Stimulated activated CD4-positive, alpha-beta T cell treated with anti-CD3 and anti-CD28 coated beads, Interleukin-1b, Interleukin-23, amount 100 ng/mL, for 1 hour (primary cell): ENCODE measurements around the gene PFN4.
"Not testable (repeated sequence)": the region's sequence is repeated elsewhere in the genome, so short reads cannot be mapped to it uniquely, and the experiment has no call there.

ENCODE experiments used
- DNase-seq, 2 donors: peaks; one replicate each; pipeline ENCODE4 v3.0.0-alpha.2; 2020; ENCODE audit warnings: low read depth in 2 of 2

Gene PFN4

DNA sequence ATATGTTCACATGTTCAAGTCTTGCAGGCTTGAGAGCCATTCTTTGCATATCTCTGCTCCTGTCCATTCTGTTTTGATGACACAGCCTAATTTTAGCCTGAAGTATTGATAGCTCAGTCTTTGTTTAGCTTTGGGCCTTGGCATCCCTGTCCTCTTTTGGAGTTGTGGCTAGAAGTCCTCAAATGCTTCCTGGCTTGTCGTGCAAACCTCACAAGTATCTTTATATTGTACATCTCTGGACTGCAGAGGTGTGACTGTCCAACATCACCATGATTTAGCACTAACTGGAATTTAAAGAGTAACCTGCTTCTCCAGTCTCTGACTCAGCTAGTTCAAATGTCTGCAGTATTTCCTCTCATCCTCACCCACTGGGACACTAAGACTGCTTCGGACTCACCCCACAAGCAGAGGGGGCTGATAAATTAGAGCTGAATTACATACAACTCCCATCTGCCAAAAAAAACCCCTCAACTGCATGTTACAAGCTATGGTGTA is 11.7 kb downstream of the PFN4 start:
- DNase-seq: no peak

DNA sequence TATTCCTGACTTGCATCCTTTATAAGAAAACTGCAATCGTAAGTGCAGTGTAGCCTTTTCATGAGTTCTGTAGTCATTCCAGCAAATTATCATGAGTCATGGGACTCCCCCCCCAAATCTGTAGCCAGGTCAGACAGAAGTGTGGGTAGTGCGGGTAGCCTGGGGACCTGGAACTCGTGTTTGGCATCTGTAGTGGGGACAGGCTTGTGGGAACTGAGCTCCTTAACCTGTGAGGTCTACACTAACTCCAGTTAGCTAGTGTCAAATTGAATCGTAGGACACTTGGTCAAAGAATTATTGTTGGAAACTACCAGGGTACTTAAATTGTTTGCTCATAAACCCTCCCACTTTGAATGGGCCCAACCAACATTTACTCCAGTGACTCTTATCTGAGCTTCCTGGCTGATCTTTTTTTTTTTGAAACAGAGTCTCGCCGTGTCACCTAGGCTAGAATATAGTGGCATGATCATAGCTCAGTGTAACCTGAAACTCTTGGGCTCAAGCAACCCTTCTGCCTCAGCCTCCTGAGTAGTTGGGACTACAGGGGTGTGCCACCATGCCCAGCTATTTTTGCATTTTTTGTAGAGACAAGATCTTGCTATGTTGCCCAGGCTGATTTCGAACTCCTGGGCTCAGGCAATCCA is 12.4 kb downstream of the PFN4 start:
- no peak for DNase-seq

DNA sequence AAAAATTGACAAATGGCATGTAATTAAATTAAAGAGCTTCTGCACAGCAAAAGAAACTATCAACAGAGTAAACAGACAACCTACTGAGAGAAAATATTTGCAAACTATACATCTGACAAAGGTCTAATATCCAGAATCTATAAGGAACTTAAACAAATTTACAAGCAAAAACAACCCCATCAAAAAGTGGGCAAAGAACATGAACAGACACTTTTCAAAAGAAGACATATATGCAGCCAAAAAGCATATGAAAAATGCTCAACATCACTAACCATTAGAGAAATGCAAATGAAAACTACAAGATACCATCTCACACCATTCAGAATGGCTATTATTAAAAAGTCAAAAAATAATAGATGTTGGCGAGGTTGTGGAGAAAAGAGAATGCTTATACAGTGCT is 13.7 kb downstream of the PFN4 start:
- DNase-seq: not testable (repeated sequence)

DNA sequence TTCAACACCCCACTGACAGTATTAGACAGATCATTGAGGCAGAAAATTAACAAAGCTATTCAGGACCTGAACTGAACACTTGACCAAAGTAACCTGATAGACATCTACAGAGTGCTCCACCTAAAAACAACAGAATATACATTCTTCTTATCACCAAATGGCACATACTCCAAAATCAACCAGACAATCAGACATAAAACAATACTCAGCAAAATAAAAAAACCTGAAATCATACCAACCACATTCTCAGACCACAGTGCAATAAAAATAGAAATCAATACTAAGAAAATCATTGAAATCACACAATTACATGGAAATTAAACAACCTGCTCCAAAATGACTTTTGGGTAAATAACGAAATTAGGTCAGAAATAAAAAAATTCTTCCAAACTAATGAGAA is 15.8 kb downstream of the PFN4 start:
- DNase-seq: no peak

DNA sequence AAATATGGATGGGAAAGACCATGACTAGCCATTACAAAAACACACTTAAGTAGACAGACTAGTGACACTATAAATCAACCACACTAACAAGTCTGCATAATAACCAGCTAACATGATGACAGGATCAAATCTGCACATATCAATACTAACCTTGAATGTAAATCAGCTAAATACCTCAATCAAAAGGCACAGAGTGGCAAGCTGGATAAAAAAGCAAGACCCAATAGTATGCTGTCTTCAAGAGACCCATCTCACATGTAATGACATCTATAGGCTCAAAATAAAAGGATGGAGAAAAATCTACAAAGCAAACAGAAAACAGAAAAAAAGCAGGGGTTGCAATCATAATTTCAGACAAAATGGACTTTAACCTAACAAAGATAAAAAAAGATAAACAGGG is 16.3 kb downstream of the PFN4 start:
- no peak for DNase-seq

DNA sequence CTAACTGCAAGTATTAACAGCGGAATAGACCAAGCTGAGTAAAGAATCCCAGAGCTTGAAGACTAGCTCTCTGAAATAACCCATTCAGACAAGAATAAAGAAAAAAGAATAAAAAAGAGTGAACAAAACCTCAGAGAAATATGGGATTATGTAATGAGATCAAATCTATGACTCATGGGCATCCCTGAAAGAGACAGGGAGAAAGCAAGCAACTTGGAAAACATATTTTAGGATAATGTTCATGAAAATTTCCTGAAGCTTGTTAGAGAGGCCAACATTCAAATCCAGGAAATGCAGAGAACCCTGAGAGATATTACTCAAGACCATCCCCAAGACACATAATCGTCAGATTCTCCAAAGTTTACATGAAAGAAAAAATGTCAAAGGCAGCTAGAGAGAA is 17.3 kb downstream of the PFN4 start:
- DNase-seq: no peak

DNA sequence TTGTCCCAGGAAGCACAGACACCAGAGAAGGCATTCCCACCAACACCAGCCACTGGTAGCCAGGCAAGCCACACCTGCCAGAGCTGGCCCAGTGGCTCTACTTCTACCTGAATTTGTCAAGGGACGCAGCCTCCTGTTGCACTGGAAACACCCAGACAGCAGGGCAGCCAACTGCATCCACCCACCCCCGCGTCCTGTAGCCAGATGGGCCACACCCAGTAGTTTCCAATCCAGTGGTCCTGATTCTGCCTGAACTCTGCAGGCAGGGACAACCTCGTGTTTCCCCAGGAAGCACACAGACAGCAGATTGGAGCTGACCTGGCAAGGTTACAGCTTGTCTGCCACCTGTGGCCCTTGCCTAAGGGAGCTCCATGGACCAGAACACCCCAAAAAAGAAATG is 18.2 kb downstream of the PFN4 start:
- no peak for DNase-seq

DNA sequence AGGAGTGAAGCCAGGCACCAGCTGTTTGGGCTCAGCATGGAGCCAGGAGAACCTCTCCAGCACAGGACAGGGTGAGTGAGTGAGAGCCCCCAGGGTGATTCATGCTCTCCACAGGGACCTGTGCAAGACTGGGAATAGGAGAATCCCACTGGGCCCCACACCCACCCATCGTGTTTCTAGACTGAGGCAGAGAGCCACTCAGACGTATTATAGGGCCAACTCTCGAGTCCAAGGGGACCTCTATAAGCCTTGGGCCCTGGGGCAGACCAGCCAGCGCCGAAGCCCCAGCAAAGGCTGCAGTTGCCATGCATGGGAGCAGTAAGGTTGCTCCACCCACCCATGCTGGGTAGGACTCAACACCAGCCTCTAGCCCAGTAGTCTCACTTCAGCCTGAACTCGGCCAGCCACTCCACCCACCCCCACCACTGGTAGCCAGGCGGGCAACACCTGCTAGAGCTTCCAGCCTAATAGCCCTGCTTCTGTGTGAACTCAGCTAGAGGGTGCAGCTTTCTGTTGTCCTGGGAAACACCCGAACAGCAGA is 19.0 kb downstream of the PFN4 start:
- DNase-seq: no peak

DNA sequence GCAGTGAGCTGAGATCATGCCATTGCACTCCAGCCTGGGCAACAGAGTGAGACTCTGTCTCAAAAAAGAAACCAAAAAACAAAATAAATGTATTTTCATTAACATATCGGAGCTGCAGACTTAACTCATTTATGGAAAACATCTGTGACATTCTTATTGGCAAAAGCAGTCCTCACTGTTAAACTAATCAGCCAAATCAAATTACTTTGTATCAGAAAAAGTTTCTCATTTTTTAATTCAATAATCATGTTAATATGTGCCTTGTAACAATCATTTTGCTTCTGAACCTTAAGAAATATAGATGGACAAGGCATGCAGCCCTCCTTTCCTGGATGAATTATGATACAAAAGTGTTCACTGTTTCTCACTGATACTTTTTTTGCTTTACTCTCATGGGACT is 20.5 kb downstream of the PFN4 start:
- DNase-seq: no peak

DNA sequence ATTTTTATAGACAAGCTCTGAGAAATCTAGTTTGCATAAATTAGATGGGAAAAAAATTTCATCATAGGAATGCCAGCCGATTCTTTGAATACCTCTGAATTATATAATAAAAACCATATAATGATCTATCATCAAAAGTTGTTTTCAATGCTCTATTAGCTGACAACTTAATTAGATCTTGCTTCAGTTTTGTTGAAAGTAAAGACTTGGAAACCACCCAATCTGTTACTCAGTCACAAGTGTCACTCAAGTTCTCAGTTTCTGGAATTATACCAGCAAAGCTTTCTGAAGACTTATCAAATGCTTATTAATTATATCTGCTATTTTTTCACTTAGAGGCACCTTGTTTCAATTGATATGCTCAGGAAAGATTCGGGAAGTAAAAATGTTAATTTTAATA is 21.1 kb downstream of the PFN4 start:
- DNase-seq: no peak

DNA sequence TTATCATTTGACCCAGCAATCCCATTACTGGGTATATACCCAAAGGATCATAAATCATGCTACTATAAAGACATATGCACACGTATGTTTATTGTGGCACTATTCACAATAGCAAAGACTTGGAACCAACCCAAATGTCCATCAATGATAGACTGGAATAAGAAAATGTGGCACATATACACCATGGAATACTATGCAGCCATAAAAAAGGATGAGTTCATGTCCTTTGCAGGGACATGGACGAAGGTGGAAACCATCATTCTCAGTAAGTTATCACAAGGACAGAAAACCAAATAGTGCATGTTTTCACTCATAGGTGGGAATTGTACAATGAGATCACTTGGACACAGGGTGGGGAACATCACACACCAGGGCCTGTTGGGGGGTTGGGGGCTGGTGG is 22.4 kb downstream of the PFN4 start:
- not testable (repeated sequence) for DNase-seq

DNA sequence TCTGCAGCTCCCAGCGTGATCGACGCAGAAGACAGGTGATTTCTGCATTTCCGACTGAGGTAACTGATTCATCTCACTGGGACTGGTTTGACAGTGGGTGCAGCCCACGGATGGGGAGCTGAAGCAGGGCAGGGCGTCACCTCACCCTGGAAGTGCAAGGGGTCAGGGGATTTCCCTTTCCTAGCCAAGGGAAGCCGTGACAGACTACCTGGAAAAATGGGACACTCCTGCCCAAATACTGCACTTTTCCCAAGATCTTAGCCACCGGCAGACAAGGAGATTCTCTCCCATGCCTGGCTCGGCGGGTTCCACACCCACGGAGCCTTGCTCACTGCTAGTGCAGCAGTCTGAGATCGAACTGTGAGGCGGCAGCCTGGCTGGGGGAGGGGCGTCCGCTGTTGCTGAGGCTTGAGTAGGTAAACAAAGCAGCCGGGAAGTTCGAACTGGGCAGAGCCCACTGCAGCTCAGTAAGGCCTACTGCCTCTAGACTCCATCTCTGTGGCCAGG is 27.9 kb downstream of the PFN4 start:
- DNase-seq: not testable (repeated sequence)

DNA sequence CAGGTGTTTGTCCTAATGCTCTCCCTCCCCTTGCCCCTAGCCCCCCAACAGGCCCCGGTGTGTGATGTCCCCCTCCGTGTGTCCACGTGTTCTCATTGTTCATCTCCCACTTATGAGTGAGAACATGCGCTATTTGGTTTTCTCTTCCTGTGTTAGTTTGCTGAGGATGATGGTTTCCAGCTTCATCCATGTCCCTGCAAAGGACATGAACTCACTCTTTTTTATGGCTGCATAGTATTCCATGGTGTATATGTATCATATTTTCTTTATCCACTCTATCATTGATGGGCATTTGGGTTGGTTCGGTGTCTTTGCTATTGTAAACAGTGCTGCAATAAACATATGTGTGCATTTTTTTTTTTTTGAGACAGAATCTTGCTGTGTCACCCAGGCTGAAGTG is 29.9 kb downstream of the PFN4 start:
- DNase-seq: not testable (repeated sequence)

DNA sequence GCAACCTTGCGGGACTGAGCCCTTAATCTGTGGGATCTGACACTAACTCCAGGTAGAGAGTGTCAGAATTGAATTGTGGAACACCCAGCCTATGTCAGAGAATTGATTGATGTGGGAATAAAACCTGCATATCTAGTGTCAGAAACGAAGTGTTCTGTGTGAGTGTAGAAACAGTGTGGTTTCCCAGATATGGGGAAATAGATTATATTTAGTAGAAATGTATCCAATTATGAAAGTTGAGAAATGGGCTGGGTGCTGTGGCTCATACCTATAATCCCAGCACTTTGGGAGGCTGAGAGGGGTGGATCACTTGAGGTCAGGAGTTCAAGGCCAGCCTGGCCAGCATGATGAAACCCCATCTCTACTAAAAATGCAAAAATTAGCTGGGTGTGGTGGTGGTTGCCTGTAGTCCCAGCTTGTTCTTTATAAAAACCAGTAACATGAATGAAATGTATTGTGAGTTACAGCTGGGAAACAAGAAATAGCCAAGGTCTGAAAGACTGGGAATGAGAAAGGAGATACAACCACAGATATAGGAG is 34.2 kb downstream of the PFN4 start:
- no peak for DNase-seq

DNA sequence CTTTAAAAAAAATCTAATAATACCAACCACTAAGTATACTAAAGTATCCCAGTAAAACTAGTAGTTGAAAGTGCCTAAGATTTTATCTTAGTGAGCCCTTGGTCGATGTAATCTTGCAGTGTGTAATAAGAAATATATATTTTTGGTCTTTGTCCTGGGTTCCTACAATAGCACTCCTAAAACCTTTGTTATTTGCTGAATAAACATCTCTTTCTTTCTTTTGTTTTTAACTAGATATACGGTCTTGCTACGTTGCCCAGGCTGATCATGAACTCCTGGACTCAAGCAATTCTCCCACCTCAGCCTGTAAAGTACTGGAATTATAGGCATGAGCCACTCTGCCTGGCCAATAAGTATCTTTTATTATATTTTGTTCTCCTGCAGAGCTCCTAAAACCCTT is 36.1 kb downstream of the PFN4 start:
- no peak for DNase-seq

DNA sequence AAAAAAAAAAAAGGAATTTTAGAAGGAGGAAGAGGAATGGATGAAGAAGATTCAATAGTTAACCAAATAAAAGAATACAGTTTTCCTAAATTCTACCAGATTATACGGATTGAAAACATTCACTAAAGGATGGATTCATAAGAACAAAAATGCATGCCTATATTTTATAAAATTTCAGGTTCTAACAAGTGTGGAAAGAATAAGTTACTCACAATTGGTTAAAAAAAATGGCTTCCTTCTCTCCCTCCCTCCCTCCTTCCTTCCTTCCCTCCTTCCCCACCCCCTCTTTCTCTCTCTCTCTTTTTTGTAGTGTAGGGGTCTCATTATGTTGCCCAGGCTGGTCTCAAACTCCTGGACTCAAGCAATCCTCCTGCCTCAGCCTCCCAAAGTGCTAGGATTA is 36.9 kb downstream of the PFN4 start:
- DNase-seq: no peak

DNA sequence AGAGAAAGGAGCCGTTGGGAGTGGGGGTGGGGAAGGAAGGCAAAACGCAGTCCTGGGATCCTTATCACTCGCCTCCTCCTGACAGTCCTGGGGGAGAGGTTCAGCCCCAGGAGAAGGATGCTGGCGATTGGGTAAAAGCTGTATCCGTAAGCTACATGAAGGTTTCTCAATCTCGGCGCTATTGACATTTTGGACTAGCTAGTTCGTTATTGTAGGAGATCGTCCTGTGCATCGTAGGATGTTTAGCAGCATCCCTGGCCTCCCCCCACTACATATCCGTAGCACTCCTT is 38.0 kb downstream of the PFN4 start:
- no peak for DNase-seq

DNA sequence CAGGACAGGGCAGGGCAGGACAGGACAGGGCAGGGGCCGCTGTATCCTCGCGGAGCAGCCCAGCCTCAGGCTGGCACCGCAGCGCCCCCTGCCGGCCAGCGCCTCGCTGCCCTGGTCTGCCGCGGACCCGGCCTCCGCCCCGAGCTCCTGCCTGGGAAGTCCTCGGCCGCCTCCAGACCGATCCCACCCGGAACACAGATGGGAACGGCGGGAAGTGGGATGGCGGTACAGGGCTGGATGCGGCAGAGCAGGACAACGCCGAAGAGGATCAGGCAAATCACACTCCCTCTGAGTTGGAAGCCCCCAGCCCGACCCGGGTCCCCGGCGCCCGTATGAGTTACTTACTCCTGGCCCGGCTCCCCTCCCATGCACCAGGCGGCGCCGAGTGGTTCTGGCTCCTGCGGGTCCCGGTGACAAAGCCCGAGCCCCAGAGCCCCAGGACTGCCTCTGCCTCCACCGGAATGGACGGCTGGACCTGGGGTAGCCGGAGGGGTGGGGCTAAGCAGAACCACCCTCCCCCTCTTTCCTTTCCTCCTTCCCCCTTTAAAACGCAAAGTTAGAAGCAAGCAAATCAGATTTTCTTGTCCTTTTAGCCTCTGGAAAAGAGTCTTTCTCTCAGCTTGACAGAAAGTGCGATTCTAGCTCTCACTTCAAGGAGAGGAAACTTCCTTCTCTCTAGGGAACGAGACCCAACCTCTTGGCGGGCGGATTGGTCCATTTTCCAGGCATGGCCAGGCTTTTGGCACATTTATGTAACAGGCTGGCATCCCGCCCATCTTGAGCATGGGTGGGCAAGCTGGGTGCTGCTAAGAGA is 38.5 kb downstream of the PFN4 start, which contains the start of gene TP53I3:
Gene TP53I3 (minus strand): TSS at position 449 of the 814 bp plus-strand sequence. CDS start 508 bp downstream, outside the sequence.
- peak; percentile 51 to 71 for DNase-seq

DNA sequence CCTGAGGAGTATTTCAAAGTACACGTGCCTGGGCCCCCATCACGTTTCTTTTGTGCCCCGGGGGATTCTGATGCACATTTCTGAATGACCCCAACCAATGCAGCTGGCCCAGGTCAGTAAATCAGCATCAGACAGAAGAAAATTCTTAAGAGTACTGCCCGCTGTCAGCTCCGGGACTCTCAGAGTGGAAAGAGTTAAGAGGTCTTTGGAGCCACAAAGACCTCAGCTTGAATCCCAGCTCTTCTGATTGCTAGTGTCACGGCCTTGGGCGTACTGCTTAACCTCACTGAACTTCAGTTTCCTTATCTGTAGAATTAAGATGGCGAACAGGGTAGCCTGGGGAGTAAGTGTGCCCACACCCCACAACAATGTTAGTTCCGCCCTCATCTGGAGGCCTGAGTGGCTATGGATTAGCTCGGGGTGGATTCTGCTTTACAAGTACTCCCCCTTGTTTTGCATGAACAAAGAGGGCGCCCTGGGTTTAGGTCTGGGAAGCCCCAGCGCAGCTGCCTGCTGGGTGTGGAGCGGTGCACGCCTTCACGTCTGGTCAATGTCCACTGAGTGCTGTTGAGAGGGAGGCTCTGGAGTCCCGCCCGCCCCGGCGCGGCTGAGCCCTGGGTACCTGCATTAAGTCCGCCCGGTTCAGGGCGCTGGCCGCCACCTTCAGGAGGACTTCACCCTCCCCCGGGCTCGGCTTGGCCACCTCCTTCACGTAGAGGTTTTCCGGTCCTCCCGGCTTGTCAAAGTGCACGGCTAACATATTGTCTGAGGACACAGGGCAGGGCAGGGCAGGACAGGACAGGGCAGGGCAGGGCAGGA is 39.4 kb downstream of the PFN4 start:
- peak in 1 of 2 donors; percentile 0 for DNase-seq

DNA sequence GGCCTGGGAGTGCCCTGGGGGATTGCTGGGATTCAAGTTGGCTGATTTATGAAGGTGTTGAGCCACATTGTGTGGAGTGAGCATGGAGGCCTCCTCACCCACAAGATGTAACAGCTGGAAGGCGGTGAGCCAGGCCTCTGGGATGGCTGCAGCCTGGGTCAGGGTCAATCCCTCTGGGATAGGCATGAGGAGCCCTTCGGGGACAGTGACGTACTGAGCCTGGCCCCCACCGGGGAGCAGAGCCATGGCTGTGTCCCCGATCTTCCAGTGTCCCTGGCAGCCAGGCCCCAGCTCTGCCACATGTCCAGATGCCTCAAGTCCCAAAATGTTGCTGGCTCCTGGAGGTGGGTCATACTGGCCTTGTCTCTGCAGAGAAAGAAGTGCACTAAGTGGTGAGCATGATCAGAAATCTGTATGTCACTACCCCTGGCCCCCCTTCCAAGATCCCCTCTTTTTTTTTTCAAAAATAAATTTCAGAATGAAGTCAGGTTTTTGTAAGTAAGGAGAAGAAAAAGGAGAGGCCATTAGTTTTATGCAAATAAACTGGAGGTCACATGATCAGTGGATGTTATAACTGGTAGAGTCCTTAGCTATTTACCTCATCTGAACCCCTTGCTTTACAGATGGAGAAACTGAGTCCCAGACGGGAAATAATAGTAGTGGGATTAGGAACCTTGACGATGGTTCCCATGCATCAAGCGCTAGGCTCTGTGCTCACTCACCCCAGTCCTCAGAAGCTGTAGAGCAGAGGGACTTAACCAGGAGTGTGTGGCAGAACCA is 40.2 kb downstream of the PFN4 start:
- DNase-seq: no peak

DNA sequence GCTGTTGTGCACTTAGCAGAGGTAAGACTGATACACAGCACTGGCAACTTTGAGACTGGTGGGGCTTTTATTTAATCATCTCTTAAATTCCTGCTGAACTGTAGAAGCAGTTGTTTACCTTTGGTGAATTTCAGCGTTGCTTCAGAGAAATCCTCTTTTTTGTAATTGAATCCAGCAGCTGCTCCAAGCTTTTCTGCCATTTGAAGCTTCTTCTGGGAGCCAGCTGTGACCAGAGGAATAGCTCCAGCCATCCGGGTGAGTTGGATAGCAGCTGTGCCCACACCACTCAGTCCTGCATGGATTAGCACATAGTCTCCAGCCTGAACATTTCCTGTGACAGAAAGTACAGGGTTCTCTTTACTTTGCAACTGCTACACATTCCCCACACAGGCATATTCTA is 42.4 kb downstream of the PFN4 start:
- no peak for DNase-seq
